ENCODE data around the gene CAMTA1.

Gene CAMTA1

GRCh38 chr1:6852136-6852890, 67.1 kb downstream of the CAMTA1 start:
- DNase-seq, result no peak

GRCh38 chr1:6854166-6854565, 68.9 kb downstream of the CAMTA1 start:
- no peak for DNase-seq

- DNase-seq, result no peak
These were observed 72.6 kb downstream of the CAMTA1 start for GRCh38 chr1:6857831-6858230.

GRCh38 chr1:6858596-6858995, 73.3 kb downstream of the CAMTA1 start:
- DNase-seq, result no peak

- DNase-seq, result no peak
These were observed 74.4 kb downstream of the CAMTA1 start for GRCh38 chr1:6859415-6860343.

GRCh38 chr1:6860401-6860800, 75.1 kb downstream of the CAMTA1 start:
- DNase-seq, result no peak

- DNase-seq, result no peak
These were observed 75.9 kb downstream of the CAMTA1 start for GRCh38 chr1:6861075-6861724.

- DNase-seq, result no peak
These were observed 77.7 kb downstream of the CAMTA1 start for GRCh38 chr1:6862906-6863305.

- DNase-seq, result no peak
These were observed 78.9 kb downstream of the CAMTA1 start for GRCh38 chr1:6864166-6864565.

- DNase-seq, result no peak
These were observed 81.6 kb downstream of the CAMTA1 start for GRCh38 chr1:6866825-6867224.

GRCh38 chr1:6867321-6867720, 82.1 kb downstream of the CAMTA1 start:
- DNase-seq, result no peak

- no peak for DNase-seq
These were observed 82.7 kb downstream of the CAMTA1 start for GRCh38 chr1:6867729-6868659.

- no peak for DNase-seq
These were observed 83.6 kb downstream of the CAMTA1 start for GRCh38 chr1:6868660-6869380.

- no peak for DNase-seq
These were observed 84.3 kb downstream of the CAMTA1 start for GRCh38 chr1:6869545-6869944.

GRCh38 chr1:6870086-6870485, 84.8 kb downstream of the CAMTA1 start:
- DNase-seq, result no peak

GRCh38 chr1:6870571-6870970, 85.3 kb downstream of the CAMTA1 start:
- DNase-seq, result no peak

GRCh38 chr1:6871300-6871972, 86.2 kb downstream of the CAMTA1 start:
- no peak for DNase-seq

- no peak for DNase-seq
These were observed 87.5 kb downstream of the CAMTA1 start for GRCh38 chr1:6872573-6873261.

GRCh38 chr1:6873298-6874015, 88.2 kb downstream of the CAMTA1 start:
- DNase-seq, result no peak

GRCh38 chr1:6874298-6874697, 89.0 kb downstream of the CAMTA1 start:
- DNase-seq, result no peak

Data from NCI-H1105 (cell line).